HepG2 (cell line): Measurements from ENCODE around the gene C1QTNF5.

Experiments
- CBFB ChIP-seq: sonication (generic); formaldehyde crosslinking; IDR thresholded peaks from 2 replicates; pipeline ENCODE4 v1.4.0; 2020; ENCODE audit warnings: missing genetic modification reagents
- CTCF ChIP-seq: sonication (generic); formaldehyde crosslinking; IDR thresholded peaks from 2 replicates; pipeline ENCODE4 v1.5.0; 2020; ENCODE audit warnings: mild to moderate bottlenecking, missing genetic modification reagents, moderate library complexity
- SUZ12 ChIP-seq: fragments of 150-350 bp; IDR thresholded peaks from 2 replicates; pipeline ENCODE4 v1.6.1; 2014; ENCODE audit warnings: low read depth, low read length
- TCF7L2 ChIP-seq: IDR thresholded peaks from 2 replicates; pipeline ENCODE4 v1.6.1; 2011; ENCODE audit warnings: mild to moderate bottlenecking, low read depth, low read length, moderate library complexity
- ZBTB43 ChIP-seq: sonication (generic); formaldehyde crosslinking; conservative IDR thresholded peaks from 2 replicates; pipeline ENCODE4 v1.4.0; 2020; ENCODE audit warnings: missing genetic modification reagents
- ZNF318 ChIP-seq: sonication (generic); formaldehyde crosslinking; IDR thresholded peaks from 2 replicates; pipeline ENCODE4 v1.4.0; 2020; ENCODE audit warnings: mild to moderate bottlenecking, missing genetic modification reagents

- TF ChIP-seq TCF7L2 (no peak), CTCF (CRISPR knock-in tag) (no peak), ZBTB43 (CRISPR knock-in tag) (no peak), CBFB (CRISPR knock-in tag) (no peak), ZNF318 (CRISPR knock-in tag) (no peak), SUZ12 (no peak)
These were observed 47.4 kb upstream of the C1QTNF5 start for GRCh38 chr11:119388103-119388502.
